ENCODE measurements around the gene CSNK1G1.
"Not testable (repeated sequence)": the region's sequence is repeated elsewhere in the genome, so short reads cannot be mapped to it uniquely, and the experiment has no call there.

DNA sequence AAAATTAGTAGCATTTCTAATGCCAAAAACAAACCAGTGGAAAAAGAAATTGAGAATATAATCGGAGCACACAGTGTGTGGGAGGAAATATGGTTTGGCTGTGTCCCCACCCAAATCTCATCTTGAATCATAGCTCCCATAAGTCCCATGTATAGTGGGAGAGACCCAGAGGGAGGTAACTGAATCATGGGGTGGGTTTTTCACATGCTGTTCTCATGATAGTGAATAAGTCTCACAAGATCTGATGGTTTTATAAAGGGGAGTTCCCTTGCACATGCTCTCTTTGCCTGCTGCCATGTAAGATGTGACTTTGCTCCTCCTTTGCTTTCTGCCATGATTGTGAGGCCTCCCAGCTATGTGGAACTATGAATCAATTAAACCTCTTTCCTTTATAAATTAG is 90.8 kb downstream of the CSNK1G1 start:
- TF ChIP-seq, protein P1, sequence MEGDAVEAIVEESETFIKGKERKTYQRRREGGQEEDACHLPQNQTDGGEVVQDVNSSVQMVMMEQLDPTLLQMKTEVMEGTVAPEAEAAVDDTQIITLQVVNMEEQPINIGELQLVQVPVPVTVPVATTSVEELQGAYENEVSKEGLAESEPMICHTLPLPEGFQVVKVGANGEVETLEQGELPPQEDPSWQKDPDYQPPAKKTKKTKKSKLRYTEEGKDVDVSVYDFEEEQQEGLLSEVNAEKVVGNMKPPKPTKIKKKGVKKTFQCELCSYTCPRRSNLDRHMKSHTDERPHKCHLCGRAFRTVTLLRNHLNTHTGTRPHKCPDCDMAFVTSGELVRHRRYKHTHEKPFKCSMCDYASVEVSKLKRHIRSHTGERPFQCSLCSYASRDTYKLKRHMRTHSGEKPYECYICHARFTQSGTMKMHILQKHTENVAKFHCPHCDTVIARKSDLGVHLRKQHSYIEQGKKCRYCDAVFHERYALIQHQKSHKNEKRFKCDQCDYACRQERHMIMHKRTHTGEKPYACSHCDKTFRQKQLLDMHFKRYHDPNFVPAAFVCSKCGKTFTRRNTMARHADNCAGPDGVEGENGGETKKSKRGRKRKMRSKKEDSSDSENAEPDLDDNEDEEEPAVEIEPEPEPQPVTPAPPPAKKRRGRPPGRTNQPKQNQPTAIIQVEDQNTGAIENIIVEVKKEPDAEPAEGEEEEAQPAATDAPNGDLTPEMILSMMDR (IDR thresholded peaks at IDR 0.05) = not testable (repeated sequence)
- TF ChIP-seq POLR2A (IDR thresholded peaks at IDR 0.05) = not testable (repeated sequence)
